Measurements from ENCODE around the gene WARS2.
"Not testable (repeated sequence)": the region's sequence is repeated elsewhere in the genome, so short reads cannot be mapped to it uniquely, and the experiment has no call there.

Gene WARS2

GRCh38 chr1:119133987-119134386 lies 6.5 kb downstream of the WARS2 start:
- H3K9ac ChIP-seq (ENCODE audit: low read length), result no peak overlapping the region
- H3K27ac ChIP-seq (ENCODE audit: low read depth, low read length, poor library complexity, severe bottlenecking), result no peak overlapping the region
- no peaks in the 10 kb centered on the region for H4K20me1 ChIP-seq (ENCODE audit: insufficient read depth, low read length)
- peaks cover 5% of the 10 kb centered on the region for H3K4me1 ChIP-seq (ENCODE audit: insufficient read depth, low read length, severe bottlenecking)
- H3K27me3 ChIP-seq (ENCODE audit: insufficient read depth, low read length), result no peaks in the 10 kb centered on the region
- no peaks in the 10 kb centered on the region for H3F3A ChIP-seq (ENCODE audit: insufficient read depth, low read length)
- no peak overlapping the region for H2AFZ ChIP-seq (ENCODE audit: low read length)
- H3K4me2 ChIP-seq (ENCODE audit: low read length), result no peak overlapping the region
- H3K4me3 ChIP-seq (ENCODE audit: low read depth, low read length, poor library complexity, severe bottlenecking), result no peak overlapping the region
- no peaks in the 10 kb centered on the region for H3K79me2 ChIP-seq (ENCODE audit: insufficient read depth, low read length)
- no peak for TF ChIP-seq EZH2 (IDR thresholded peaks at IDR 0.05; ENCODE audit: borderline replicate concordance, low read length)
- H3K9me2 ChIP-seq (ENCODE audit: low read depth, low read length), result no peaks in the 10 kb centered on the region
- no peaks in the 10 kb centered on the region for H3K9me3 ChIP-seq (ENCODE audit: low read length)
- no peaks in the 10 kb centered on the region for H3K36me3 ChIP-seq (ENCODE audit: insufficient read depth, low read length)

- no peaks in the 10 kb centered on the region for H3F3A ChIP-seq (ENCODE audit: insufficient read depth, low read length)
- no peak overlapping the region for H2AFZ ChIP-seq (ENCODE audit: low read length)
- TF ChIP-seq CTCF (IDR thresholded peaks at IDR 0.05; ENCODE audit: low read length) (no peak), EZH2 (IDR thresholded peaks at IDR 0.05; ENCODE audit: borderline replicate concordance, low read length) (no peak)
- no peak overlapping the region for H3K4me2 ChIP-seq (ENCODE audit: low read length)
- H3K9me2 ChIP-seq (ENCODE audit: low read depth, low read length), result no peaks in the 10 kb centered on the region
- no peak overlapping the region for H3K4me3 ChIP-seq (ENCODE audit: low read depth, low read length, poor library complexity, severe bottlenecking)
- H3K9ac ChIP-seq (ENCODE audit: low read length), result no peak overlapping the region
- H4K20me1 ChIP-seq (ENCODE audit: insufficient read depth, low read length), result no peaks in the 10 kb centered on the region
- no peaks in the 10 kb centered on the region for H3K36me3 ChIP-seq (ENCODE audit: insufficient read depth, low read length)
- H3K79me2 ChIP-seq (ENCODE audit: insufficient read depth, low read length), result no peaks in the 10 kb centered on the region
- H3K4me1 ChIP-seq (ENCODE audit: insufficient read depth, low read length, severe bottlenecking), result no peaks in the 10 kb centered on the region
- no peaks in the 10 kb centered on the region for H3K9me3 ChIP-seq (ENCODE audit: low read length)
- H3K27me3 ChIP-seq (ENCODE audit: insufficient read depth, low read length), result no peaks in the 10 kb centered on the region
- no peak overlapping the region for H3K27ac ChIP-seq (ENCODE audit: low read depth, low read length, poor library complexity, severe bottlenecking)
Observed at GRCh38 chr1:119132179-119132578, 8.3 kb downstream of the WARS2 start.

- no peaks in the 10 kb centered on the region for H3K36me3 ChIP-seq (ENCODE audit: insufficient read depth, low read length)
- no peak overlapping the region for H3K4me2 ChIP-seq (ENCODE audit: low read length)
- no peaks in the 10 kb centered on the region for H3K27me3 ChIP-seq (ENCODE audit: insufficient read depth, low read length)
- H3K4me3 ChIP-seq (ENCODE audit: low read depth, low read length, poor library complexity, severe bottlenecking), result no peak overlapping the region
- no peaks in the 10 kb centered on the region for H3K79me2 ChIP-seq (ENCODE audit: insufficient read depth, low read length)
- no peaks in the 10 kb centered on the region for H3F3A ChIP-seq (ENCODE audit: insufficient read depth, low read length)
- no peaks in the 10 kb centered on the region for H3K9me3 ChIP-seq (ENCODE audit: low read length)
- H4K20me1 ChIP-seq (ENCODE audit: insufficient read depth, low read length), result no peaks in the 10 kb centered on the region
- H2AFZ ChIP-seq (ENCODE audit: low read length), result no peak overlapping the region
- TF ChIP-seq CTCF (IDR thresholded peaks at IDR 0.05; ENCODE audit: low read length) (no peak), EZH2 (IDR thresholded peaks at IDR 0.05; ENCODE audit: borderline replicate concordance, low read length) (no peak)
- no peaks in the 10 kb centered on the region for H3K4me1 ChIP-seq (ENCODE audit: insufficient read depth, low read length, severe bottlenecking)
- no peak overlapping the region for H3K27ac ChIP-seq (ENCODE audit: low read depth, low read length, poor library complexity, severe bottlenecking)
- H3K9me2 ChIP-seq (ENCODE audit: low read depth, low read length), result no peaks in the 10 kb centered on the region
- no peak overlapping the region for H3K9ac ChIP-seq (ENCODE audit: low read length)
Observed at GRCh38 chr1:119125874-119126273, 14.6 kb downstream of the WARS2 start.

- Histone ChIP-seq H3F3A (ENCODE audit: insufficient read depth, low read length) (no peaks in the 10 kb centered on the region), H3K4me2 (ENCODE audit: low read length) (no peak overlapping the region), H3K9me3 (ENCODE audit: low read length) (no peaks in the 10 kb centered on the region), H3K9ac (ENCODE audit: low read length) (no peak overlapping the region), H3K36me3 (ENCODE audit: insufficient read depth, low read length) (no peaks in the 10 kb centered on the region), H3K27me3 (ENCODE audit: insufficient read depth, low read length) (no peaks in the 10 kb centered on the region), H3K27ac (ENCODE audit: low read depth, low read length, poor library complexity, severe bottlenecking) (no peak overlapping the region), H3K4me3 (ENCODE audit: low read depth, low read length, poor library complexity, severe bottlenecking) (no peak overlapping the region), H2AFZ (ENCODE audit: low read length) (no peak overlapping the region), H3K79me2 (ENCODE audit: insufficient read depth, low read length) (no peaks in the 10 kb centered on the region), H3K4me1 (ENCODE audit: insufficient read depth, low read length, severe bottlenecking) (no peaks in the 10 kb centered on the region), H3K9me2 (ENCODE audit: low read depth, low read length) (no peaks in the 10 kb centered on the region), H4K20me1 (ENCODE audit: insufficient read depth, low read length) (no peaks in the 10 kb centered on the region)
- TF ChIP-seq EZH2 (IDR thresholded peaks at IDR 0.05; ENCODE audit: borderline replicate concordance, low read length) (no peak), CTCF (IDR thresholded peaks at IDR 0.05; ENCODE audit: low read length) (no peak)
Observed at GRCh38 chr1:119124764-119125163, 15.7 kb downstream of the WARS2 start.

- not testable (repeated sequence) for H3K79me2 ChIP-seq (ENCODE audit: insufficient read depth, low read length); H4K20me1 ChIP-seq (ENCODE audit: insufficient read depth, low read length); H2AFZ ChIP-seq (ENCODE audit: low read length); H3K9me2 ChIP-seq (ENCODE audit: low read depth, low read length); H3K4me2 ChIP-seq (ENCODE audit: low read length); H3K36me3 ChIP-seq (ENCODE audit: insufficient read depth, low read length); H3K9ac ChIP-seq (ENCODE audit: low read length); H3K27me3 ChIP-seq (ENCODE audit: insufficient read depth, low read length); H3K9me3 ChIP-seq (ENCODE audit: low read length); H3K4me3 ChIP-seq (ENCODE audit: low read depth, low read length, poor library complexity, severe bottlenecking); H3K27ac ChIP-seq (ENCODE audit: low read depth, low read length, poor library complexity, severe bottlenecking); H3K4me1 ChIP-seq (ENCODE audit: insufficient read depth, low read length, severe bottlenecking); H3F3A ChIP-seq (ENCODE audit: insufficient read depth, low read length)
Observed at GRCh38 chr1:119121872-119122271, 18.6 kb downstream of the WARS2 start.

All from OCI-LY1 (cell line).